DOHH2 (cell line): ENCODE data around the gene SEPTIN2.
A peak's percentile ranks its signal among the peaks of the same experiment; 100 is the strongest.

Experiments
- H3F3A ChIP-seq: fragments of 200-600 bp; sonication (generic), shearing (Covaris generic); 2 replicates; pipeline ENCODE4 v1.6.0; 2016; ENCODE audit warnings: antibody characterized with exemption, mild to moderate bottlenecking; ENCODE audit not compliant: control insufficient read depth, insufficient read depth
- H3K27ac ChIP-seq: fragments of 200-600 bp; sonication (generic); 2 replicates; pipeline ENCODE4 v1.5.1; 2014; ENCODE audit warnings: low read depth, mild to moderate bottlenecking, low read length, moderate library complexity
- H3K27me3 ChIP-seq: fragments of 200-600 bp; sonication (generic); 2 replicates; pipeline ENCODE4 v1.6.1; 2014; ENCODE audit warnings: mild to moderate bottlenecking, low read length, mixed read lengths; ENCODE audit not compliant: control insufficient read depth
- H3K36me3 ChIP-seq: fragments of 200-600 bp; sonication (generic); 2 replicates; pipeline ENCODE4 v1.6.1; 2014; ENCODE audit warnings: mild to moderate bottlenecking, low read length, moderate library complexity, mixed read lengths; ENCODE audit not compliant: control insufficient read depth
- H3K4me1 ChIP-seq: fragments of 200-600 bp; sonication (generic); 2 replicates; pipeline ENCODE4 v1.6.1; 2014; ENCODE audit warnings: mild to moderate bottlenecking, low read length, mixed read lengths; ENCODE audit not compliant: control insufficient read depth
- H3K4me2 ChIP-seq: fragments of 200-600 bp; sonication (generic); 2 replicates; pipeline ENCODE4 v1.6.0; 2014; ENCODE audit warnings: mild to moderate bottlenecking, low read length, moderate library complexity
- H3K4me3 ChIP-seq: fragments of 200-600 bp; sonication (generic); 2 replicates; pipeline ENCODE4 v1.5.1; 2014; ENCODE audit warnings: mild to moderate bottlenecking, low read length, mixed read lengths
- H3K79me2 ChIP-seq: fragments of 200-600 bp; sonication (generic); 2 replicates; pipeline ENCODE4 v1.6.1; 2014; ENCODE audit warnings: mild to moderate bottlenecking, low read length, mixed read lengths; ENCODE audit not compliant: control insufficient read depth
- H3K9me2 ChIP-seq: fragments of 200-600 bp; sonication (generic); replicated peaks from 2 replicates; pipeline ENCODE4 v1.6.1; 2014; ENCODE audit warnings: mild to moderate bottlenecking, low read length, mixed read lengths; ENCODE audit not compliant: control insufficient read depth
- H3K9me3 ChIP-seq: fragments of 200-600 bp; sonication (generic); 2 replicates; pipeline ENCODE4 v1.6.1; 2014; ENCODE audit warnings: antibody characterized with exemption, low read length, mixed read lengths; ENCODE audit not compliant: control insufficient read depth, insufficient read depth
- H4K20me1 ChIP-seq: fragments of 200-600 bp; sonication (generic); 2 replicates; pipeline ENCODE4 v1.6.0; 2014; ENCODE audit warnings: low read depth, mild to moderate bottlenecking, antibody characterized with exemption, low read length, moderate library complexity; ENCODE audit not compliant: control insufficient read depth, insufficient read depth
- CTCF ChIP-seq: fragments of 200-600 bp; sonication (generic); IDR thresholded peaks from one replicate; pipeline ENCODE4 v1.5.1; 2014; ENCODE audit warnings: antibody characterized with exemption, mild to moderate bottlenecking, low read depth, low read length; ENCODE audit not compliant: poor library complexity, severe bottlenecking
- EZH2phosphoT487 ChIP-seq: fragments of 200-600 bp; sonication (generic); IDR thresholded peaks from 2 replicates; pipeline ENCODE4 v1.6.1; 2017; ENCODE audit warnings: borderline replicate concordance, mild to moderate bottlenecking, antibody characterized with exemption, low read length, moderate library complexity, mixed read lengths

The SEPTIN2 gene

GRCh38 chr2:241313543-241314095, 2.1 kb upstream of the SEPTIN2 start:
- Histone ChIP-seq H3K4me3 (peak overlapping the region; percentile 87), H3K27ac (no peak overlapping the region), H3K9me3 (no peaks in the 10 kb centered on the region), H3K4me1 (peaks cover 74% of the 10 kb centered on the region), H4K20me1 (peaks cover 39% of the 10 kb centered on the region), H3K9me2 (no peaks in the 10 kb centered on the region), H3K27me3 (no peaks in the 10 kb centered on the region), H3F3A (peaks cover 18% of the 10 kb centered on the region), H3K79me2 (peaks cover 96% of the 10 kb centered on the region), H3K4me2 (peak overlapping the region; percentile 91), H3K36me3 (peaks cover 45% of the 10 kb centered on the region)
- no peak for TF ChIP-seq EZH2phosphoT487
- no peak for TF ChIP-seq CTCF

GRCh38 chr2:241314226-241315092, 1.3 kb upstream of the SEPTIN2 start:
- Histone ChIP-seq H3K36me3 (peaks cover 47% of the 10 kb centered on the region), H3F3A (peaks cover 17% of the 10 kb centered on the region), H3K9me2 (no peaks in the 10 kb centered on the region), H3K4me3 (peak overlapping the region; percentile 87), H3K79me2 (peaks cover 96% of the 10 kb centered on the region), H3K27ac (peak overlapping the region; percentile 86), H4K20me1 (peaks cover 39% of the 10 kb centered on the region), H3K9me3 (no peaks in the 10 kb centered on the region), H3K4me1 (peaks cover 76% of the 10 kb centered on the region), H3K4me2 (peak overlapping the region; percentile 91), H3K27me3 (no peaks in the 10 kb centered on the region)
- TF ChIP-seq CTCF = no peak
- TF ChIP-seq EZH2phosphoT487 = no peak

DNA sequence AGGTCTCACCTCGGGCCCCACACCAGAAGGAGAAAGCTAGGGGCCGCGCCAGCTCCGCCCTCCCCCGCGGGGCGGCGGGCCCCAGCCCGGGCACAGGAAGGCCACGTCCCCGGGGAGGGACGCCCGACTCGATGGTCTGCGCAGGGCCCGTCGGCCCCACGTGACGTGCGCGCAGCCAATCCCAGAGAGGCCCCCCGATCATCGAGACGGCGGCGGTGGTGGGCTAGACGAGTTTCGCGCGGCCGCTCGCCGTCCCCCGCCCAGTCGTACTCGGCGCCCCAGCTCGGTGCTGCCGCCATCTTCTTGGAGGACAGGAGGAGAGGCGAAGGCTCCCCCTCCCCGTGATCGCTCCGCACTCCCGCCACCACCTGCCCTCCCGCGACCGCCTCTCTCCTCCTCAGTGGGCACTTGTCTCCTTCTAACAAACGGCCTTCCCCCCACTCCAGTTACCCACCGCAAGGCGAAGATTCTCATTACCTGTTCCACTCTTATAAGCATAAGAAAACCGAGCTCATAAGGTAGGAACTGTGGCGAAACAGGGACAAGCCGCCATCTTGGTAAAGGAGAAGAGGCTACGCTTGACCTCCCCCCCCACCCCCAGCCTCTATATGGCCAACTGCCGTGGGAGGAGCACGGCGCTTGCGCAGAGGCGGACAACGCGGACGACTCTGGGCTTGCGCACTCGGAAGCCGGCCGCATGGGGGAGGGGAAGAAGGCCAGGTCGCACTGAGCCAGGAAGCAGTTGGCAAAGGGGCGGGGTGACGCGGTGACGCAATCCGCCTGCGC, 439 bp upstream of the SEPTIN2 start, which contains the start of gene HDLBP:
Gene HDLBP (minus strand): TSS at position 580 of the 786 bp plus-strand sequence. CDS start 48,803 bp downstream, outside the sequence.
- Histone ChIP-seq H3K36me3 (peaks cover 55% of the 10 kb centered on the region), H4K20me1 (peaks cover 43% of the 10 kb centered on the region), H3K27me3 (no peaks in the 10 kb centered on the region), H3K4me2 (peak within 1 kb of the TSS; percentile 93), H3K27ac (peak within 1 kb of the TSS; percentile 86), H3K4me1 (peaks cover 76% of the 10 kb centered on the region), H3K79me2 (peaks cover 96% of the 10 kb centered on the region), H3K9me2 (no peaks in the 10 kb centered on the region), H3F3A (peaks cover 17% of the 10 kb centered on the region), H3K9me3 (no peaks in the 10 kb centered on the region), H3K4me3 (peak within 1 kb of the TSS; percentile 87)
- TF ChIP-seq EZH2phosphoT487 (no peak), CTCF (peak; percentile 75)
